Measurements from ENCODE around the gene KAT6B.

DNA sequence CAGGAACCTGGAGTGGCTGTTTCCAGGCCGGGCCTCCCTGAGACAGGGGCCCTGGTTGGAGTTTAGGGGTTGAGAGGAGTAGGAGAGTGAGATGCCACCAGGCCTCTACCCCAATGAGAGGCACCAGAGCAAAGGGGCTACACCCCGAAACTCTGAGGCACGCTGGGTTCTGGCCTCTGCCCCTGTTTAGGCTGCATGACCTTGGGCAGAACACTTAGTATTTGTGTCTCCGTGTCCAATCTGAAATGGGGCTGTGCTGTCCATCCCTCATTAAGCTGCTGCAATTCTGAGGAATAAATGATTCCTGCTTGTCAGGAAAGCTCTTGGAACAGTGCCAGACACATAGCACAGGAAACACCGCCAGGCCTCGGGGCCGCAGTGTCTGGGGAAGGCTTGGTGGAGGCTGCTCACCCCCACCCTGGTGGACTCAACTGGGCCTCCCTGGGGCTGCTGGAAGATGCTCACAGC, 244.6 kb downstream of the KAT6B start:
- TF ChIP-seq, protein P1, sequence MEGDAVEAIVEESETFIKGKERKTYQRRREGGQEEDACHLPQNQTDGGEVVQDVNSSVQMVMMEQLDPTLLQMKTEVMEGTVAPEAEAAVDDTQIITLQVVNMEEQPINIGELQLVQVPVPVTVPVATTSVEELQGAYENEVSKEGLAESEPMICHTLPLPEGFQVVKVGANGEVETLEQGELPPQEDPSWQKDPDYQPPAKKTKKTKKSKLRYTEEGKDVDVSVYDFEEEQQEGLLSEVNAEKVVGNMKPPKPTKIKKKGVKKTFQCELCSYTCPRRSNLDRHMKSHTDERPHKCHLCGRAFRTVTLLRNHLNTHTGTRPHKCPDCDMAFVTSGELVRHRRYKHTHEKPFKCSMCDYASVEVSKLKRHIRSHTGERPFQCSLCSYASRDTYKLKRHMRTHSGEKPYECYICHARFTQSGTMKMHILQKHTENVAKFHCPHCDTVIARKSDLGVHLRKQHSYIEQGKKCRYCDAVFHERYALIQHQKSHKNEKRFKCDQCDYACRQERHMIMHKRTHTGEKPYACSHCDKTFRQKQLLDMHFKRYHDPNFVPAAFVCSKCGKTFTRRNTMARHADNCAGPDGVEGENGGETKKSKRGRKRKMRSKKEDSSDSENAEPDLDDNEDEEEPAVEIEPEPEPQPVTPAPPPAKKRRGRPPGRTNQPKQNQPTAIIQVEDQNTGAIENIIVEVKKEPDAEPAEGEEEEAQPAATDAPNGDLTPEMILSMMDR (conservative IDR thresholded peaks at IDR 0.05; ENCODE audit: low read depth, low read length): no peak
- TF ChIP-seq EZH2 (IDR thresholded peaks at IDR 0.05; ENCODE audit: borderline replicate concordance, low read depth, low read length, poor library complexity, severe bottlenecking): no peak

Data from A673 (cell line).